HG03558 (cell line): Measurements from ENCODE around the gene FARP2.

Experiments used
- ATAC-seq: cut with Tn5 transposase; IDR thresholded peaks from one replicate; pipeline ENCODE4 v1.9.1; 2021; ENCODE audit warnings: moderate number of reproducible peaks; ENCODE audit not compliant: unreplicated experiment; ENCODE audit errors: extremely low read depth

The FARP2 gene

GRCh38 chr2:241541564-241542277, 185.6 kb downstream of the FARP2 start:
- ATAC-seq, result no peak

- no peak for ATAC-seq
Observed at GRCh38 chr2:241542278-241542605, 186.2 kb downstream of the FARP2 start.
